Activated CD4-positive, alpha-beta T cell treated with anti-CD3 and anti-CD28 coated beads, Interleukin-2, amount 50 U/mL, for 24 hours (primary cell): ENCODE data around the gene WDR72.
"Not testable (repeated sequence)": the region's sequence is repeated elsewhere in the genome, so short reads cannot be mapped to it uniquely, and the experiment has no call there.

ENCODE experiments used
- DNase-seq, 2 donors: peaks; one replicate each; pipeline ENCODE4 v3.0.0-alpha.2; 2020; ENCODE audit warnings: low read depth in 1 of 2, low spot score in 1 of 2

The WDR72 gene

GRCh38 chr15:53590380-53590779, 169.1 kb downstream of the WDR72 start:
- no peak for DNase-seq

GRCh38 chr15:53589520-53590057, 169.9 kb downstream of the WDR72 start:
- no peak for DNase-seq

- DNase-seq = no peak
These were observed 170.7 kb downstream of the WDR72 start for GRCh38 chr15:53588773-53589172.

GRCh38 chr15:53586799-53587198, 172.7 kb downstream of the WDR72 start:
- DNase-seq = no peak

GRCh38 chr15:53581513-53581912, 177.9 kb downstream of the WDR72 start:
- DNase-seq = no peak

GRCh38 chr15:53580366-53580765, 179.1 kb downstream of the WDR72 start:
- DNase-seq = no peak

GRCh38 chr15:53576841-53577240, 182.6 kb downstream of the WDR72 start:
- no peak for DNase-seq

- DNase-seq = no peak
These were observed 186.4 kb downstream of the WDR72 start for GRCh38 chr15:53573091-53573490.

- no peak for DNase-seq
These were observed 189.5 kb downstream of the WDR72 start for GRCh38 chr15:53569751-53570480.

- DNase-seq = no peak
These were observed 192.6 kb downstream of the WDR72 start for GRCh38 chr15:53566912-53567311.

- no peak for DNase-seq
These were observed 193.7 kb downstream of the WDR72 start for GRCh38 chr15:53565721-53566120.

GRCh38 chr15:53564647-53565046, 194.8 kb downstream of the WDR72 start:
- no peak for DNase-seq

- no peak for DNase-seq
These were observed 195.8 kb downstream of the WDR72 start for GRCh38 chr15:53563627-53564026.

- no peak for DNase-seq
These were observed 199.8 kb downstream of the WDR72 start for GRCh38 chr15:53559364-53560277.

- DNase-seq = no peak
These were observed 201.1 kb downstream of the WDR72 start for GRCh38 chr15:53558384-53558783.

GRCh38 chr15:53555226-53555625, 204.2 kb downstream of the WDR72 start:
- no peak for DNase-seq

- no peak for DNase-seq
These were observed 209.7 kb downstream of the WDR72 start for GRCh38 chr15:53549697-53550305.

GRCh38 chr15:53548236-53548635, 211.2 kb downstream of the WDR72 start:
- no peak for DNase-seq

- DNase-seq = not testable (repeated sequence)
These were observed 218.7 kb downstream of the WDR72 start for GRCh38 chr15:53540626-53541300.

GRCh38 chr15:53539878-53540277, 219.6 kb downstream of the WDR72 start:
- DNase-seq = no peak
